Stimulated activated naive CD4-positive, alpha-beta T cell treated with Interleukin-2 at 50 U/mL for 16 hours (primary cell): ENCODE results near the gene CHCHD4.
A peak's percentile ranks its signal among the peaks of the same experiment; 100 is the strongest.

Source experiments
- DNase-seq: peaks from one replicate; lab custom pipeline; 2025; lab: John Stamatoyannopoulos, UW

The CHCHD4 gene

GRCh38 chr3:14124615-14125192 is at the start of gene CHCHD4, which contains the start of gene TMEM43:
TSS of gene CHCHD4 (minus strand) at chr3:14124870. CDS start at chr3:14124676, 194 bp downstream.
TSS of gene TMEM43 (plus strand) at chr3:14125052. CDS start at chr3:14125194, 142 bp downstream.
- peak; percentile 99 for DNase-seq

DNA sequence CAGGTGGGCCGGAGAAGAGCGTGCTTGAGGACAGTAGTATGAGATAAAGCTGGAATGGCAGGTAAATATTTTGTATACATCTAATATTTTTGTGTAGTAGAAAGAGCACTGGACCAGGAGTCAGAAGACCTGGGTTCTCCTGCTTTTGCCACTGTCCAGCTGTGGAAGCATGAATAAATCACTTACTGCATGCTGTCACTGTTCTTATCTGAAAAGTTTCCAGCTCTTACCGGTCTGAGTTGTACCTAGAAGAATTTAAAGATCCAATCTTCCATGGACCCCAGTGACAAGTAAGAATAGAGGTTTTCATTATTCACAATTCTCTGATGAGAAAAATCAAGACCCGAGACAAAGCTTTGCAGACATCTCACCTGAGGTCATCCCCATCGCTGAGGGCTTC is 47.8 kb upstream of the CHCHD4 start:
- DNase-seq, result no peak

DNA sequence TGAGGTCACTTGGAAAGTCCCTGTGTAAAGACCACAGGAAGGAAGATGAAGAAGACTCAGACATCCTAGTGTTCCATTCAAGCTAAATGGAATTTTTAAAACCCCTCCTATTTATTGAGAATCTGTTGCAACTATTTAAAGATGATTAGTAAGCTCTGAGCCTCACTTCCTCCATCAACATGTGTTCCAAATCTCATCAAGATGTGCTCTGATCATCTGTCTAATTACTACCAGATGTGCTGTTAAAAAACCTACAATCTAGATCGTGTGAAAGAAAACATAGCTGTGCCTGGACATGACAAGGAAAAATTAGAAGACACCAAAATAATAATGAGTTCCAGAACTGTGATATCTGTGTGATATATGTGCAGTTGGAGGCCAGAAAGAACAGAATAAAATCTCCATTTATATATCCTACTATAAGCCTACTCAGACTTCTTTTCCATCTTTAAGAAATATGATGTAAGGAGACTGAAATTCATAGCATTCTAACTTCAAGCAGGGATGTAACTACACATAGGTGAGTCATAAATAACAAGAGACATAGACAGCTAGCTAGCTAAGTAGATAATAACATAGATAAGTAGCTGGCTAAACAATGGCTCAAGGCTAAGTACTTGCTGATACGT is 46.0 kb upstream of the CHCHD4 start:
- no peak for DNase-seq

- no peak for DNase-seq
Observed at GRCh38 chr3:14169871-14170270, 45.2 kb upstream of the CHCHD4 start.

GRCh38 chr3:14169435-14169834 is 44.8 kb upstream of the CHCHD4 start:
- DNase-seq, result no peak

DNA sequence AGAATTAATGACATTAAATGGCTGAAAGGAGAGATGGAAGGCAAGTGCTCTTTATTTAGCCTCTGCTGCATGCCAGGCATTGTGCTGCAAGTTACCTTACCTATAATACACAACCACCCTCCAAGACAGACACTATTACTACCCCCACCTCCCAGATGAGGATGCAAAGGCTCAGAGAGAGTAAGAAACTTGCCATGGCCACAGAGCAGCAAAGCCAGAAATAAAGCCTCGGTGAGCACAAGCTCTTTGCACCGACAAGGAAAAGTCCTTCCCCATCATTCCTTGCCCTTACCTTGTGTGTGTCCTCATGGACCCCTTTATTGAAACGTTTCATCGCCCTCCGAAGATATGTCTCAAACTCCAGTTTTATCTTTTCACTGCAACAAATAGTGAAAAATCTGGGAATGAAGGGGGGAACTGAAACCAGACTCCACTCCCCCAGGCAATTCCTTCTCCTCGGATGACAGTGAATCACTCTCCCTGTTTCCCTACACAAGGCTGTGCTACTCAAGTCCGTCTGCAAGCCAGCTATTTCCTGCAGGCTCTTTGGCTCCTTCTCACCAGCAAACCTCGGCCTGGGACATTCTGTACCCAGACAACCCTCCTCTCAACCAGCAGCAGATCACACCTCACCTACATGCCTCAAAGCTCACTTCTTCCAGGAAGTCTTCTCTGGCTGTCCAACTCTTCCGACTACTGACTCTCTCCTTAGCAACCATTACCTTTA is 42.4 kb upstream of the CHCHD4 start:
- DNase-seq, result no peak

DNA sequence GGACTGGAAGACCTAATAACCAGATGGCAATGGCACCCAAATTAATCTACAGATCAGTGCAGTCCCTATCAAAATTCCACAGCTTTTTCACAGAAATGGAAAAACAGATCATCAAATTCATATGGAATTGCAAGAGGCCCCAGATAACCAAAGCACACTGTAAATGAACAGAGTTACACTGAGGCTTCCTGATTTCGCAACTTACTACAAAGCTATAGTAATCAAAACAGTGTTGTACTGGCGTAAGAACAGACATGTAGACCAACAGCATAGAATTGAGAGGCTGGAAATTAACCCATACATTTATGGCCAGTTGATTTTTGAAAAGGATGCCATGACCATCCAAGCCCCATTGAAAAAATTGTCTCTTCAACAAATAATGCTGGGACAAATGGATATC is 37.5 kb upstream of the CHCHD4 start:
- no peak for DNase-seq

GRCh38 chr3:14161282-14161681 is 36.6 kb upstream of the CHCHD4 start:
- DNase-seq, result no peak

GRCh38 chr3:14159426-14159825 is 34.8 kb upstream of the CHCHD4 start:
- DNase-seq, result no peak

DNA sequence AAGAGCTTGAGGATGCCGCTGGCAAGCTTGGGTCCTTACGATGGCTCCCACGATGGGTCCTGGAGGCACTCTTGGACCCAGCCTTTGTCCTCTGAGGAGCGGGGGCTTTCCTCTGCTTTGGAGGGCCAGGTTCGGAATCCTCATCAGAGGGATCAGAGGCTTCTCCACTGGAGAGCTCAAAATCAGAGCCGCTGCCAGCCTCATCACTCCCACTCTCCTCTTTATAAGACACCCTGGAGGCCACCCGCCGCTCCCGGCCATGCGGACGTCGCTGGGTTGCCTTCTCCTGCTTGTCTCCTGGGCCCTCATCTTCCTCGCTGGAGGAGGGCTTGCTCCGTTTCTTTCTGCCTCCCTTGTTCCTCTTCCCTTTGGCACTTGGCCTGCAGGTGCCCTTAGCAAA is 33.7 kb upstream of the CHCHD4 start:
- no peak for DNase-seq

- no peak for DNase-seq
Observed at GRCh38 chr3:14157951-14158350, 33.3 kb upstream of the CHCHD4 start.

DNA sequence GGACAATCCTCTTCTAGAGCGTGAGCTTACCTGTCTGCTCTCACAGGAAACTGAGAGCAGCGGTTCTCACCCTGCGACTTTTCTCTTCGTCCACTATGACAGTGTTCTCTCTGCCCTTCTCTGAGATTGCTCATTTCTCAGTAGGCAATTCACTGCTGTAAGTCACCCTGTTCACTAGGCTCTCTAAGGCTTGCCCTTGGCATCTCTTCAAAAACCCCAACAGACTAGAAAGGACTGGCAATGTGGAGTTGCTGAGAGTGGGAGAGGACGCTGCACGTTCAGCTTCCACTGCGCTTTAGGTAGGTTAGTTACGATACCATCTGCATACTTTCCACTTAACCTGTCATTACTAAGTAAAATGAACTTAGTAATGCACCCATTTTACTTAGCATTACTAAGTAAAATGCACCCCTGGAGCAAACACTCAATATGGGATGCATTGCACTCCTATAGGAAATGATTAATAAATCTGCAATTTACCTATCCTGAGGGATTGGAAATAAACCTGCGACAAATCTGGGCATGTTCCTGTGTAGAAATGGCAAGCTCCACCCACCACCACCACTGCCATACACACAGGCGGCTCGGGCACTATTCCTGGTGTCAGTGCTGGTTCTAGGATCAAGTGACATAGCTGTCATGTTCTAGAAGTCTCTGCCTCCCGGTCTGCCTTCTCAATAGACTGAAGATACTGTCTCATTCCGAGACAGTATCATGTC is 32.3 kb upstream of the CHCHD4 start:
- DNase-seq, result no peak

GRCh38 chr3:14156201-14156600 is 31.5 kb upstream of the CHCHD4 start:
- DNase-seq, result no peak

DNA sequence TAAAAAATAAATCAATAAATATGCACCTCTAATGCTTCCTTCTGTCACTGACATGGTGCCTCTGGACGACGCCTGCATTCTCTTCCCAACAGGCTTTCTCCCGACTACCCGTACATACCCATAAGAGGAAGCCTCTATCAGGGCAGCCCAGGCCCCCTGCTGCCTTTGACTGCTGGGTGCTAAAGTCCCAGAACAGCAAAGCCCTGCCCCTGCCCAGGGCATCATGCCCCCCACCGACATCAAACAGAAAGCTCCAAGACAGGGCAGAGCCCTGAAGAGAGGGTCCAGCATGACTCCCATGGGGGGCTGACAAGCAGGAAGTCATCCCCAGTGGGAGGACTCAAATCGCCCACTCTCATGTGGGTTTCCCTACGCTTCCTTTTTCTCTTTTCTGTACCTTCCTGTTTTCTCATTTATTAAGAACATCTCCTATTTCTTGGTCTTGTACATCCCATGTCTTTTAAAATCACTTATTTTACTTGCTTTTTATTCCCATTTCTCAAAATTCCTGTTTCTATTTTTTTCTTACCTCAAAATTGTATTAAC is 30.3 kb upstream of the CHCHD4 start:
- DNase-seq, result no peak

DNA sequence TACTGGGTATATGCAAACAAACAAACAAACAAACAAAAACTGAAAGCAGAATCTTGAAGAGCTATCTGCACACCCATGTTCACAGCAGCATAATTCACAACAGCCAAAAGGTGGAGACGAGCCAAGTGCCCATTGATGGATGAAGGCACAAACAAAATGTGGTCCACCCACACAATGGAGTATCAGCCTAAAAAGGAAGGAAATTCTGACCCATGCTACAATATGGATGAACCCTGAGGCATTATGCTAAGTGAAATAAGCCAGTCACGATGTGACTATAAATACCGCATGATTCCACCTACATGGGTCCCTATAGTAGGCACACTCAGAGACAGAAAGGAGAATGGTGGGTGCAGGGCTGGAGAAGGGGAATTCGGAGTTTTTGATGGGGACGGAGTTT is 29.6 kb upstream of the CHCHD4 start:
- DNase-seq, result no peak

GRCh38 chr3:14153663-14154062 is 29.0 kb upstream of the CHCHD4 start:
- no peak for DNase-seq

- no peak for DNase-seq
Observed at GRCh38 chr3:14152963-14153355, 28.3 kb upstream of the CHCHD4 start.

DNA sequence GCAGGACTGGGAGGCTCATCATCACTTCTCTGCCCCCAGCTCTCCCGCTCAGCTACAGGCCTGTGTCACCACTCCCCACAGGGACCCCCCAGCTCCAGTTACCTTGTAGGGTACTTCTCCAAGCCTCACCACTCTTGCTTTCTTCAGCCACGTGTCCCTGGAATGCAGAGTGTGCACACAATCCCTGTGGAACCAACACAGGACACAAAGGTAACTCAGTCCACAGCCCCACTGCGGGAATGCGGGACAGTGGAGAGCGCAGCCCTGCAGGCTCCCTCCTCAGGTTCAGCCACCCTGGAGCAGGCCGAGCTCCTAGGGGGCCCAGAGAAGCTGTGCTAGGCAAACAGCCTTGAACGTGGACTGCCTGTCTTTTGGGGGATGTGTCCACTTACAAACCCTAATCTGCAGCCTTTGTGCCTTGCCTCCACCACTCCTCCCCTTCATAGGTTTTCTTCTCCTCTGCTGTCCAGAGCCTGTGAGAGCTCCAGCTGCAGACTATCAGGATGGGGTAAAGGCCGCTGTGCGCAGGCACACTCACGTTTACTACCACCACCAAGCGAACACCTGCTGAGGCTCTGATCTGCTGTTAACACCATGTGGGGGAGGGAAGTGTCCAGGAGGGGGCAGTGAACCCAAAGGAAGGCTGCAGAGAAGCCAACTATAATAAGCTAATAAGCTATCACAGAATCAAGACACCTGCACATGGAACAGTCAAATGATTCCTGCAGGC is 27.7 kb upstream of the CHCHD4 start:
- DNase-seq, result no peak

GRCh38 chr3:14151471-14152083 is 26.9 kb upstream of the CHCHD4 start:
- no peak for DNase-seq

- DNase-seq, result no peak
Observed at GRCh38 chr3:14150491-14151230, 26.0 kb upstream of the CHCHD4 start.

- no peak for DNase-seq
Observed at GRCh38 chr3:14150078-14150477, 25.4 kb upstream of the CHCHD4 start.
